GM18861 (cell line): ENCODE measurements around the gene HOMER2.

Experiments
- ATAC-seq: cut with Tn5 transposase; IDR thresholded peaks from one replicate; pipeline ENCODE4 v1.9.1; 2021; ENCODE audit not compliant: unreplicated experiment

Gene HOMER2

GRCh38 chr15:82933576-82933975, 18.9 kb downstream of the HOMER2 start:
- no peak for ATAC-seq

GRCh38 chr15:82931221-82931620, 21.3 kb downstream of the HOMER2 start:
- ATAC-seq: no peak

- ATAC-seq: no peak
These were observed 22.1 kb downstream of the HOMER2 start for GRCh38 chr15:82930461-82930860.

- no peak for ATAC-seq
These were observed 23.8 kb downstream of the HOMER2 start for GRCh38 chr15:82928711-82929110.

- no peak for ATAC-seq
These were observed 28.8 kb downstream of the HOMER2 start for GRCh38 chr15:82923744-82924143.

- ATAC-seq: no peak
These were observed 29.8 kb downstream of the HOMER2 start for GRCh38 chr15:82922737-82923136.

- no peak for ATAC-seq
These were observed 30.6 kb downstream of the HOMER2 start for GRCh38 chr15:82921939-82922338.

- ATAC-seq: no peak
These were observed 31.3 kb downstream of the HOMER2 start for GRCh38 chr15:82921242-82921641.

- no peak for ATAC-seq
These were observed 33.2 kb downstream of the HOMER2 start for GRCh38 chr15:82919231-82919886.

- ATAC-seq: no peak
These were observed 33.8 kb downstream of the HOMER2 start for GRCh38 chr15:82918607-82919230.

- ATAC-seq: no peak
These were observed 34.4 kb downstream of the HOMER2 start for GRCh38 chr15:82918162-82918561.

GRCh38 chr15:82917249-82917648, 35.3 kb downstream of the HOMER2 start:
- no peak for ATAC-seq

- ATAC-seq: no peak
These were observed 36.2 kb downstream of the HOMER2 start for GRCh38 chr15:82916161-82916952.

- ATAC-seq: no peak
These were observed 38.1 kb downstream of the HOMER2 start for GRCh38 chr15:82914396-82914795.

GRCh38 chr15:82911458-82911857, 41.1 kb downstream of the HOMER2 start:
- no peak for ATAC-seq

GRCh38 chr15:82910721-82911120, 41.8 kb downstream of the HOMER2 start:
- ATAC-seq: no peak

GRCh38 chr15:82909080-82909815, 43.3 kb downstream of the HOMER2 start:
- no peak for ATAC-seq

- no peak for ATAC-seq
These were observed 45.2 kb downstream of the HOMER2 start for GRCh38 chr15:82907350-82907749.

GRCh38 chr15:82904574-82904973, 47.9 kb downstream of the HOMER2 start:
- ATAC-seq: no peak

GRCh38 chr15:82903511-82903910, 49.0 kb downstream of the HOMER2 start:
- ATAC-seq: no peak

- ATAC-seq: no peak
These were observed 51.3 kb downstream of the HOMER2 start for GRCh38 chr15:82901114-82901805.
